RWPE1 (cell line): ENCODE measurements around the gene MAP1S.
A peak's percentile ranks its signal among the peaks of the same experiment; 100 is the strongest.

ENCODE experiments used
- CTCF ChIA-PET: fragments of 350-600 bp; sonication (Branson Sonifier 250); formaldehyde crosslinking; extraction: SDS; loops from one replicate; lab custom pipeline; 2021; lab: Yijun Ruan, JAX
- POLR2A ChIA-PET: fragments of 400-600 bp; formaldehyde crosslinking; extraction: SDS; loops from one replicate; lab custom pipeline; 2020; ENCODE audit warnings: antibody characterized with exemption; ENCODE audit not compliant: low non-redundant PET; lab: Yijun Ruan, JAX
- DNase-seq: peaks from one replicate; pipeline ENCODE4 v3.0.0; 2012; ENCODE audit warnings: low spot score
- H3K27ac ChIP-seq: fragments of 450-650 bp; 2 replicates; pipeline ENCODE4 v1.5.1; 2017
- CTCF ChIP-seq: fragments of 450-650 bp; conservative IDR thresholded peaks from 2 replicates; pipeline ENCODE4 v1.5.1; 2017; ENCODE audit warnings: low read depth, mild to moderate bottlenecking

The MAP1S gene

GRCh38 chr19:17718947-17719711 lies at the start of gene MAP1S:
TSS of gene MAP1S (plus strand) at chr19:17719480. CDS start at chr19:17719503, 23 bp downstream.
- TF ChIP-seq CTCF, result no peak
- ChIA-PET POLR2A (interaction anchor here (0.6 to 0.9 kb wide), 3 partner anchors 26 to 198 kb away, joined by 3 to 4 read pairs (median 4); no protein-coding TSS in a partner anchor), CTCF (interaction anchor here (1.5 to 1.7 kb wide), 2 partner anchors 47 to 113 kb away, joined by 4 read pairs; no protein-coding TSS in a partner anchor)
- DNase-seq, result peak; percentile 54
- H3K27ac ChIP-seq, result peak within 1 kb of the TSS; percentile 77

- ChIA-PET POLR2A (no interaction called here), CTCF (no interaction called here)
- no peak for TF ChIP-seq CTCF
- DNase-seq, result peak; percentile 68
- no peak overlapping the region for H3K27ac ChIP-seq
Observed at GRCh38 chr19:17671906-17672305, 47.4 kb upstream of the MAP1S start.

GRCh38 chr19:17673937-17674799 lies 45.1 kb upstream of the MAP1S start:
- no peak for TF ChIP-seq CTCF
- POLR2A ChIA-PET, result no interaction called here
- DNase-seq, result no peak
- H3K27ac ChIP-seq, result no peak overlapping the region
- CTCF ChIA-PET, result no interaction called here

- CTCF ChIA-PET, result interaction anchor here (1.2 kb wide), 1 partner anchor 15 kb away, joined by 4 read pairs; no protein-coding TSS in a partner anchor
- no peak for TF ChIP-seq CTCF
- DNase-seq, result no peak
- no peak overlapping the region for H3K27ac ChIP-seq
- POLR2A ChIA-PET, result no interaction called here
Observed at GRCh38 chr19:17676295-17676694, 43.0 kb upstream of the MAP1S start.

- TF ChIP-seq CTCF, result no peak
- H3K27ac ChIP-seq, result no peak overlapping the region
- CTCF ChIA-PET, result interaction anchor here (0.6 to 1.2 kb wide), 4 partner anchors 14 to 163 kb away, joined by 4 to 9 read pairs (median 4); no protein-coding TSS in a partner anchor
- POLR2A ChIA-PET, result no interaction called here
- no peak for DNase-seq
Observed at GRCh38 chr19:17677002-17677401, 42.3 kb upstream of the MAP1S start.

- ChIA-PET CTCF (interaction anchor here (0.5 to 0.7 kb wide), 2 partner anchors 88 to 206 kb away, joined by 3 read pairs; no protein-coding TSS in a partner anchor), POLR2A (no interaction called here)
Observed at GRCh38 chr19:17678836-17679235, 40.4 kb upstream of the MAP1S start.

More at GRCh38 chr19:17678836-17679235, 40.4 kb upstream of the MAP1S start:
- no peak for TF ChIP-seq CTCF
- H3K27ac ChIP-seq, result no peak overlapping the region
- no peak for DNase-seq
